Liver (tissue), 9 donors: Measurements from ENCODE around the gene CLEC16A. TPM values are rescaled to one million over a fixed set of nuclear protein-coding genes. Genes with fewer than 3 reads are reported as not detected.

ENCODE experiments used
- DNase-seq: peaks from one replicate; pipeline ENCODE4 v3.0.0-alpha.2; 2017; ENCODE audit warnings: low spot score
- H3K27ac ChIP-seq, 2 donors: one replicate each; pipeline ENCODE4 v1.7.0; 2013; ENCODE audit warnings: inconsistent platforms in 2 of 2, low read length in 2 of 2, control low read depth in 1 of 2, low read depth in 1 of 2, mild to moderate bottlenecking in 1 of 2
- H3K27me3 ChIP-seq, 4 donors: one replicate each; pipeline versions ENCODE4 v1.6.1 to v1.7.0; 2013; ENCODE audit warnings: low read length in 3 of 4, inconsistent platforms in 1 of 4, mild to moderate bottlenecking in 1 of 4, moderate library complexity in 1 of 4; ENCODE audit not compliant: control insufficient read depth in 4 of 4, insufficient read depth in 4 of 4
- H3K36me3 ChIP-seq, 4 donors: one replicate each; pipeline versions ENCODE4 v1.6.1 to v1.7.0; 2013; ENCODE audit warnings: low read length in 3 of 4, mild to moderate bottlenecking in 3 of 4, low read depth in 1 of 4, moderate library complexity in 1 of 4; ENCODE audit not compliant: control insufficient read depth in 4 of 4, insufficient read depth in 3 of 4
- H3K4me1 ChIP-seq, 4 donors: one replicate each; pipeline versions ENCODE4 v1.6.1 to v1.7.0; 2013; ENCODE audit warnings: low read length in 3 of 4, mild to moderate bottlenecking in 3 of 4, moderate library complexity in 1 of 4; ENCODE audit not compliant: control insufficient read depth in 4 of 4, insufficient read depth in 4 of 4
- H3K4me3 ChIP-seq, 3 donors: one replicate each; pipeline versions ENCODE4 v1.6.1 to v1.7.0; 2013; ENCODE audit warnings: low read length in 3 of 3, control low read depth in 1 of 3, low read depth in 1 of 3, mild to moderate bottlenecking in 1 of 3
- H3K9ac ChIP-seq, 2 donors: one replicate each; pipeline ENCODE4 v1.7.0; 2013; ENCODE audit warnings: low read length in 2 of 2, mild to moderate bottlenecking in 2 of 2, moderate library complexity in 2 of 2, control low read depth in 1 of 2, low read depth in 1 of 2
- H3K9me3 ChIP-seq, 4 donors: one replicate each; pipeline versions ENCODE4 v1.6.1 to v1.7.0; 2013; ENCODE audit warnings: low read length in 3 of 4; ENCODE audit not compliant: control insufficient read depth in 4 of 4
- CTCF ChIP-seq: fragments of 150-350 bp; IDR thresholded peaks from 2 replicates; pipeline ENCODE4 v1.5.1; 2017; ENCODE audit warnings: improper control_type of control experiment, low read depth, low read length; ENCODE audit not compliant: missing input control
- EGR1 ChIP-seq, 2 donors: IDR thresholded peaks; 2 replicates each; pipeline ENCODE4 v1.6.1; 2016 to 2018; ENCODE audit warnings: antibody characterized with exemption in 2 of 2, low read depth in 2 of 2
- FOXA1 ChIP-seq: IDR thresholded peaks from 2 replicates; pipeline ENCODE4 v1.6.1; 2016; ENCODE audit warnings: antibody characterized with exemption
- FOXA2 ChIP-seq: IDR thresholded peaks from 2 replicates; pipeline ENCODE4 v1.6.1; 2016; ENCODE audit warnings: antibody characterized with exemption
- GABPA ChIP-seq, 2 donors: IDR thresholded peaks in 1 of 2; conservative IDR thresholded peaks in 1 of 2; 2 replicates each; pipeline ENCODE4 v1.6.1; 2016; ENCODE audit warnings: antibody characterized with exemption in 2 of 2, mild to moderate bottlenecking in 1 of 2, moderate library complexity in 1 of 2
- HNF4A ChIP-seq, 2 donors: conservative IDR thresholded peaks; 2 replicates each; pipeline ENCODE4 v1.6.1; 2016; ENCODE audit warnings: antibody characterized with exemption in 2 of 2, mild to moderate bottlenecking in 2 of 2
- JUND ChIP-seq, 2 donors: IDR thresholded peaks; 2 replicates each; pipeline ENCODE4 v1.6.1; 2016; ENCODE audit warnings: antibody characterized with exemption in 2 of 2
- MAX ChIP-seq: IDR thresholded peaks from 2 replicates; pipeline ENCODE4 v1.6.1; 2016; ENCODE audit warnings: antibody characterized with exemption
- NR2F2 ChIP-seq: IDR thresholded peaks from 2 replicates; pipeline ENCODE4 v1.6.1; 2016; ENCODE audit warnings: antibody characterized with exemption
- RAD21 ChIP-seq, 2 donors: IDR thresholded peaks; 2 replicates each; pipeline ENCODE4 v1.6.1; 2016; ENCODE audit warnings: antibody characterized with exemption in 2 of 2, mild to moderate bottlenecking in 2 of 2
- RXRA ChIP-seq, 2 donors: IDR thresholded peaks; 2 replicates each; pipeline ENCODE4 v1.6.1; 2017 to 2018; ENCODE audit warnings: antibody characterized with exemption in 2 of 2, mild to moderate bottlenecking in 1 of 2
- SP1 ChIP-seq: IDR thresholded peaks from 2 replicates; pipeline ENCODE4 v1.6.1; 2018; ENCODE audit warnings: antibody characterized with exemption, mild to moderate bottlenecking
- TAF1 ChIP-seq: conservative IDR thresholded peaks from 2 replicates; pipeline ENCODE4 v1.6.1; 2016; ENCODE audit warnings: antibody characterized with exemption, mild to moderate bottlenecking
- YY1 ChIP-seq: IDR thresholded peaks from 2 replicates; pipeline ENCODE4 v1.6.1; 2016; ENCODE audit warnings: antibody characterized with exemption, mild to moderate bottlenecking
- ZBTB33 ChIP-seq: IDR thresholded peaks from 2 replicates; pipeline ENCODE4 v1.6.1; 2016; ENCODE audit warnings: antibody characterized with exemption
- WGBS: extraction: QIAGEN DNeasy Blood & Tissue Kit; methylation state at CpG from one replicate; pipeline ENCODE4 v1.1.7; 2013; 5-methylcytosine and 5-hydroxymethylcytosine counted together
- polyA plus RNA-seq, 2 donors: library from polyadenylated mRNA; stranded (reverse) in 1 of 2; unstranded in 1 of 2; fragments of 200-250 nt in 1 of 2; fragments of >200 nt in 1 of 2; fragmentation: Nextera tagmentation in 1 of 2; extraction: Ambion mirVana in 1 of 2; gene quantifications; one replicate each; pipeline versions ENCODE4 v1.2.1 to v1.2.3, GENCODE V29; 2013 to 2015
- total RNA-seq, 2 donors: library from RNA; depleted of rRNA; stranded (reverse); fragments of >200 nt; gene quantifications; one replicate each; pipeline ENCODE4 v1.2.3, GENCODE V29; 2014
- donor health status: healthy.
- donor health status: healthy.
- donor health status: healthy.
- donor health status: healthy.
- donor health status: healthy.

The CLEC16A gene
- total and polyA plus RNA-seq, 4 donors: 9.7 to 23.0 (median 17.4) TPM

- no peak for TF ChIP-seq EGR1 (IDR thresholded peaks at IDR 0.05; ENCODE audit: low read depth in 2 of 2)
- no peak for TF ChIP-seq YY1
- TF ChIP-seq FOXA2: no peak
- no peak for TF ChIP-seq RAD21 (IDR thresholded peaks at IDR 0.05)
- TF ChIP-seq FOXA1: no peak
- no peak for TF ChIP-seq NR2F2
- TF ChIP-seq RXRA (IDR thresholded peaks at IDR 0.05): no peak
- no peak for TF ChIP-seq HNF4A (conservative IDR thresholded peaks at IDR 0.05)
- TF ChIP-seq MAX: no peak
- TF ChIP-seq ZBTB33: no peak
- TF ChIP-seq TAF1: no peak
- no peak for TF ChIP-seq JUND (IDR thresholded peaks at IDR 0.05)
- TF ChIP-seq CTCF: no peak
- no peak for TF ChIP-seq GABPA (IDR thresholded peaks at IDR 0.05 in 1 of 2, conservative IDR thresholded peaks at IDR 0.05 in 1 of 2)
- no peak for DNase-seq
- peaks cover 0 to 1% (median 0%) of the 10 kb centered on the region in 4 donors for H3K36me3 ChIP-seq
- WGBS: 84% methylated on average over 8 of the region's 8 CpGs
- peaks cover 6 to 12% (median 9%) of the 10 kb centered on the region in 4 donors for H3K4me1 ChIP-seq
- H3K27me3 ChIP-seq: no peaks in the 10 kb centered on the region
- H3K9me3 ChIP-seq: no peaks in the 10 kb centered on the region
- no peak overlapping the region for H3K4me3 ChIP-seq
- no peak overlapping the region for H3K9ac ChIP-seq
- peak overlapping the region in 1 of 2 donors; percentile 5 for H3K27ac ChIP-seq
Observed at GRCh38 chr16:11138769-11139325, 194.5 kb downstream of the CLEC16A start.

DNA sequence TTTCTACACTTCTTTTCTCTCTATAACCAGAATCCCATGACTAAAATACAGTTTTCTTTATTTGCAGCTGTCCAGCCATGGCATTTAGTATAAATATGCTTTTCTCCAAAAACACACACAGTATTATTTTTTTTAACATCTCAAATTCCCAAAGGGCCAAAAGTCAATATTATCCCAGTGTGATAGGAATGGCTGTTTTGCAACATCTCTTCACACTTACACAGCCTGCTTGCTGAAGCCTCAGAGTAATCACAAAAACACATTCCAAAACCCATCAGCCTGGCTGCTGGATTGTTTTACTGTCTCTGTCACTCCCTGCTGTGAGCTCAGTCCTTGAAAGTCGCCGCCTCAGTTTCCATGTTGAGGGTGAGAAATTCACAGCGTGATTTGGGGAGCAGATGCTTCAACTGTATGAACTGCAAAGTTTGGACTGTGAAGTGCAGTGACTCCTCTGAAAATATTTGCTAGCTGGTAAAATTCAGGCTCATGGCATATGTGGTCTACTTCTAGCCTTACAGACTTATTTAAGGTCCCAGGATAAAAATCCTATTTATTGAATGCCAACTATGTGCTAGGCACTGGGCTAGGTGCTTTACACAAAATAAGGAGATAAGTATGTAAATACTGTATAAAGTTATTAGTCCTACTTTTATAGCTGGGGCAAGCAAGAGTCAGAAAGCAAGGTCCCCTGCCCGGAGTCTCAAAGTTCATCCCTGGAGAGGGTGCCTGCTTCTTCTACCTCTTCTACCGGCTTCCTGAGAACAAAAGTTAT, 195.1 kb downstream of the CLEC16A start:
- Histone ChIP-seq H3K27me3 (no peaks in the 10 kb centered on the region), H3K27ac (peak overlapping the region in 1 of 2 donors; percentile 5), H3K9ac (no peak overlapping the region), H3K9me3 (no peaks in the 10 kb centered on the region), H3K4me3 (no peak overlapping the region), H3K4me1 (peaks cover 6 to 12% (median 9%) of the 10 kb centered on the region in 4 donors), H3K36me3 (peaks cover 0 to 1% (median 0%) of the 10 kb centered on the region in 4 donors)
- DNase-seq: no peak
- TF ChIP-seq RAD21 (IDR thresholded peaks at IDR 0.05) (peak; percentile 12 to 45), HNF4A (conservative IDR thresholded peaks at IDR 0.05) (peak; percentile 36 to 50), RXRA (IDR thresholded peaks at IDR 0.05) (peak in 1 of 2 donors; percentile 50), SP1 (peak; percentile 7), EGR1 (IDR thresholded peaks at IDR 0.05; ENCODE audit: low read depth in 2 of 2) (no peak), FOXA2 (peak; percentile 59)
- WGBS: 79% methylated on average over 5 of the region's 5 CpGs
